ENCODE results near the gene PF4V1. TPM values are rescaled to one million over a fixed set of nuclear protein-coding genes. Genes with fewer than 3 reads are reported as not detected.

PF4V1 gene
- polyA plus RNA-seq, 1 donor: 0.24 TPM

DNA sequence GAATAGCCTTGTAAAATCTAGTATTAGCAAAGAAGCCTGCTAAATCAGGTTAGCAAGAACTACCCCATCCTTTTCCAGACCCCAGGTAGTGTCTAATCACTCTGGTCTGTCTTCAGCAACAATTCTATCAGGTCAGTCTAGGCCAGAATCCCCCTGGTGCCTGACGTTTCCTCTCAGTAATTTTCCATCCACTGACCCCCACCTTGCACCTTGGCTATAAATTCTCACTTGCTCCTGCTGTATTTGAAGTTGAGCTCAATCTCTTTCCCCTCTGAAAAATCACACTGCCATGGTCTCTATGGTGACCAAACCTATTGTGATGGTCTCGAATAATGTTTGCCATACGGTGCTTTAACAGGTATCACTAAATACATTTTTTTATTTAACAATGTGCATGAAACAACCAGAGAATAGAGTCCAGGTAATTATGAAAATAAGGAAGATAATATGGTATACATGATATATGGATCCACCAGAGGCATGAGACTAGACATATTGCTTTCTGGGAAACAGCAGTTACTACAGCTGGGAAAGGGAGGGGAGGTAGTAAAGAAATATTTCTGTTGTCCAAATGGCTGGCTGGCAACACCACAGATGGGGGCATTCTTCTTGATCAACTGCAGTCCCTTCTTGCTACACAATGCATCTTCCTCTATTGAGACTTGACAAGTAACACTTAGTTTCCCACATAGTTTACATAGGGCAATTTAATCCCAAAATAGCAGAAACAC lies 49.9 kb downstream of the PF4V1 start:
- WGBS (ENCODE audit: insufficient coverage, low lambda C conversion rate): no CpG with 5 or more reads among the region's 3 CpGs
- Histone ChIP-seq H3K27ac (ENCODE audit: low read length) (no peak overlapping the region), H3K36me3 (ENCODE audit: control insufficient read depth, insufficient read depth, low read length) (no peaks in the 10 kb centered on the region), H3K4me1 (ENCODE audit: control insufficient read depth, insufficient read depth, low read length) (no peaks in the 10 kb centered on the region), H3K27me3 (ENCODE audit: control insufficient read depth, insufficient read depth, low read length) (no peaks in the 10 kb centered on the region), H3K4me3 (ENCODE audit: low read length) (no peak overlapping the region), H3K9me3 (ENCODE audit: control insufficient read depth, low read depth, low read length) (no peaks in the 10 kb centered on the region)
- DNase-seq: no peak

Other genes with a start within 250 kb of the PF4V1 start
- gene RASSF6, start 232.9 kb upstream of the PF4V1 start, polyA plus RNA-seq: 17.4 TPM
- 0.78 TPM for gene CXCL8, start 112.7 kb upstream of the PF4V1 start, polyA plus RNA-seq
- gene CXCL6, start 16.6 kb upstream of the PF4V1 start, polyA plus RNA-seq: 0.19 TPM
- gene CXCL1, start 16.1 kb downstream of the PF4V1 start, polyA plus RNA-seq: 4.3 TPM
- 0.33 TPM for gene PF4, start 128.7 kb downstream of the PF4V1 start, polyA plus RNA-seq
- gene PPBP, start 134.9 kb downstream of the PF4V1 start, polyA plus RNA-seq: 1.8 TPM
- 0.30 TPM for gene CXCL5, start 145.4 kb downstream of the PF4V1 start, polyA plus RNA-seq
- gene CXCL3, start 185.4 kb downstream of the PF4V1 start, polyA plus RNA-seq: 1.4 TPM
- gene CXCL2, start 245.9 kb downstream of the PF4V1 start, polyA plus RNA-seq: 8.6 TPM

Data from large intestine (tissue), 3 donors.